22Rv1 (cell line): Measurements from ENCODE around the gene PPIF.
A peak's percentile ranks its signal among the peaks of the same experiment; 100 is the strongest.

Experiments used
- H3K27ac ChIP-seq: fragments of 450-650 bp; 2 replicates; pipeline ENCODE4 v1.5.1; 2017
- CTCF ChIP-seq: fragments of 450-650 bp; IDR thresholded peaks from 2 replicates; pipeline ENCODE4 v1.5.1; 2017; ENCODE audit warnings: mild to moderate bottlenecking
- ZFX ChIP-seq: fragments of 450-650 bp; IDR thresholded peaks from 2 replicates; pipeline ENCODE4 v1.6.1; 2017; ENCODE audit warnings: antibody characterized with exemption, borderline replicate concordance

Gene PPIF

GRCh38 chr10:79372871-79373270 lies 25.6 kb downstream of the PPIF start:
- TF ChIP-seq ZFX = no peak
- no peak for TF ChIP-seq CTCF
- H3K27ac ChIP-seq = no peak overlapping the region

DNA sequence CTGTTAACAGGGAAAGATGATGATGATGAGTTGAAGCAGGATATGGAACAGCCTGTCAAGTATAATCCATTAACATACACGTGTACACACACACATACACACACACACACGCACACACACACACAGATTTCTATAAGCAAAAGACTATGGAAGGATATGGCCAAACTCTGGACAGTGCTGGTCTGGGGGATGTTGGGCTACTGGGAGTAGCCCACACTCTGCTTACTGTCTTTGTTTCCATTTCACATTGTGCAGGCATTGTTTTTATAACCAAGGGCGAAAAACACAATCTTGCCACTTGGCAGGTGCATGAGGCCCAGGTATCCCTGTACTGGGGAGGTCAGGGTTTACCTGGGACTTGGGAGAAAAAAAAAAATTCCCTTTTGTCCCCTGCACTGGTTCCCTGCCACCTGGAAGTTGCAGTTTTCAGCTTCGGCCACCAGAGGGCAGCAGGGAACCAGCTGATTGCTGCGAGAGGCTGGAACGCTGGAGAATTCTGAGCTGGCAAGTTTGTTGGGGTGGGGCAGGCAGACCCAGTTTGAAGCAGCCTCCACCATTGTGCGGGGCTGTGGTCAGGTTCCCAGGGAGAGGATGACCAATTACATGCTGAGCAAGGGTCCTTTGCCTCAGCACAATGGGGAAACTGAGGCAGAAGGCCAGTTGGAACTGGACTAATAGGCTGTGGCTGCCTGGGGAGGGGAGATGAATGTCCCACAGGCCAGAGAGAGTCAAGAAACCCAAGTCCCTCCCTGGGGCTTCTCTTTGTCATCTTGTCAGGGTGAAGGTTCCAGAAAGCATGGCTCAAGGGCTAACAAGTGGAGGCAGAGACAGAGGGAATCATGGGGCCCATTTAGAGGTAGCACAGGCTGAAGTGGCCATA lies 27.3 kb downstream of the PPIF start:
- H3K27ac ChIP-seq = no peak overlapping the region

DNA sequence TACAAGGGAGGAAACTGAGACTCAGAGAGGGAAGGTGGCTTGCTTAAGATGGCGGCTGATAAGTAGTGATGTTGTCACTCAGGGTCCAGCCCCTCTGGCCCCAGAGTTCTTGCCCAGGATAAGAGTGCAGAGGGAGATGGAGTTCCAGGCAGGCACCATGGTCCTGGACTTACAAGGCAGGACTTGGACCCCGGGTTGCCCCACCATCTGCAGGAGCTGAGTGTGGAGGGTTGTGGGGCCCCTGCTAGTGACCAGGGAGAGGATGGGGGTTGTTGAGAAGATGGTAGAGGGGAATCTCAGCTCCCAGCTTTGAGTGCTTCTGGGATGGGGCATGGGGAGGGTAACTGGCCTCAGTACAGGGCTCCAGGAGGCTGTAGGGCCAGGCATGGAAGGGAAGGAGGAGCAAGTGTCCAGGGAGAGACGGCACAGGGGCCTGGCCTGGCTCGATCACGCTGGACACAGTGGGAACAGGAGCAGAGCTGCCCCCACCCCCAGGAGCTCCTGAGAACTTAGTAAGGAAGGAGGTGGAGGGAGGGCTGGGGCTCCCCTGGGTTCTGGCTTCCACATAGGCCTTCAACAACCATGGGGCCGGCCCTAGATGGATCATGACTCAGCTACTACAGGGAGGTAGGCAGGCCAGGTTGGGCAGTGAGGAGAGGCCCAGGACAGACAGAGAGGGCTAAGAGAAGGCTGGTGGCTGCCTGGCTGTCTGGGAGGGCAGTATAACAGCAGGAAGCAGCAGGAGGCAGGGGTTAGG lies 28.2 kb downstream of the PPIF start:
- TF ChIP-seq CTCF (no peak), ZFX (no peak)
- no peak overlapping the region for H3K27ac ChIP-seq

More for the DNA sequence above, 27.3 kb downstream of the PPIF start:
- TF ChIP-seq CTCF = peak; percentile 94
- TF ChIP-seq ZFX = no peak

GRCh38 chr10:79376078-79376628 lies 28.9 kb downstream of the PPIF start:
- H3K27ac ChIP-seq = no peak overlapping the region
- TF ChIP-seq ZFX = no peak
- TF ChIP-seq CTCF = no peak

GRCh38 chr10:79376751-79377556 lies 29.7 kb downstream of the PPIF start:
- TF ChIP-seq CTCF (no peak), ZFX (no peak)

GRCh38 chr10:79377557-79378382 lies 30.5 kb downstream of the PPIF start:
- TF ChIP-seq CTCF (no peak), ZFX (no peak)

More at GRCh38 chr10:79376751-79377556, 29.7 kb downstream of the PPIF start:
- H3K27ac ChIP-seq = no peak overlapping the region

More at GRCh38 chr10:79377557-79378382, 30.5 kb downstream of the PPIF start:
- no peak overlapping the region for H3K27ac ChIP-seq
